Esophagus squamous epithelium (tissue), 5 donors: Measurements from ENCODE around the gene ZC3H13. TPM values are rescaled to one million over a fixed set of nuclear protein-coding genes. Genes with fewer than 3 reads are reported as not detected.

Experiments
- DNase-seq: peaks from one replicate; lab custom pipeline; 2025; lab: John Stamatoyannopoulos, UW
- H3K27ac ChIP-seq, 4 donors: fragments of 200-600 bp; sonication (generic); one replicate each; pipeline ENCODE4 v1.5.1; 2016 to 2019; ENCODE audit warnings: mild to moderate bottlenecking in 1 of 4
- H3K27me3 ChIP-seq, 4 donors: fragments of 200-600 bp; sonication (generic); 1 replicate in 3 of 4; 2 replicates in 1 of 4; pipeline versions ENCODE4 v1.5.1 to v1.6.0; 2017 to 2021; ENCODE audit warnings: antibody characterized with exemption in 1 of 4
- H3K36me3 ChIP-seq, 3 donors: fragments of 200-600 bp; sonication (generic); one replicate each; pipeline ENCODE4 v1.5.1; 2016 to 2019
- H3K4me1 ChIP-seq, 3 donors: fragments of 200-600 bp; sonication (generic); one replicate each; pipeline ENCODE4 v1.5.1; 2017 to 2019
- H3K4me3 ChIP-seq, 4 donors: fragments of 200-600 bp; sonication (generic); 1 replicate in 3 of 4; 2 replicates in 1 of 4; pipeline ENCODE4 v1.5.1; 2016 to 2019; ENCODE audit warnings: mild to moderate bottlenecking in 2 of 4, moderate library complexity in 1 of 4
- H3K9me3 ChIP-seq, 3 donors: fragments of 200-600 bp; sonication (generic); one replicate each; pipeline ENCODE4 v1.5.1; 2016 to 2019
- CTCF ChIP-seq, 6 experiments: fragments of 450-650 bp in 4 of 6; fragments of 200-600 bp in 2 of 6; sonication (generic) in 2 of 6; IDR thresholded peaks; one replicate each; pipeline ENCODE4 v1.5.1; 2016 to 2019; ENCODE audit warnings: antibody characterized with exemption in 6 of 6, mild to moderate bottlenecking in 4 of 6, moderate library complexity in 4 of 6
- POLR2A ChIP-seq, 4 donors: fragments of 450-650 bp; IDR thresholded peaks; one replicate each; pipeline ENCODE4 v1.6.1; 2017; ENCODE audit warnings: antibody characterized with exemption in 4 of 4, mild to moderate bottlenecking in 4 of 4, moderate library complexity in 3 of 4
- WGBS, 2 donors: methylation state at CpG; one replicate each; pipeline ENCODE4 v1.1.5; 2018; 5-methylcytosine and 5-hydroxymethylcytosine counted together
- intact Hi-C: fragments of 100-400 bp; cut with DNase I; formaldehyde crosslinking; loops from one replicate; pipeline ENCODE4 v1.15.0; 2022
- total RNA-seq, 4 donors: library from RNA; depleted of rRNA; stranded (reverse); fragments of >200 nt; gene quantifications; one replicate each; pipeline ENCODE4 v1.1.0, GENCODE V29; 2016
- donor health status: DM: yes; HTN: yes; CAD: no.

Gene ZC3H13
- total RNA-seq: 10 to 100 TPM; 12.4 to 28.8 (median 15.3) TPM

- no peaks in the 10 kb centered on the region for H3K36me3 ChIP-seq
- 1% methylated on average over 37 to 38 of the region's 57 CpGs for WGBS, 2 donors
- H3K27ac ChIP-seq: peak within 1 kb of the TSS; percentile 90 to 98 (median 95)
- TF ChIP-seq POLR2A (IDR thresholded peaks at IDR 0.05) (peak in 3 of 4 donors; percentile 31 to 61 (median 40)), CTCF (IDR thresholded peaks at IDR 0.05) (peak; percentile 27 to 65 (median 52))
- peaks cover 0 to 15% (median 0%) of the 10 kb centered on the region in 4 donors for H3K27me3 ChIP-seq
- peak within 1 kb of the TSS; percentile 74 to 98 (median 88) for H3K4me3 ChIP-seq
- H3K9me3 ChIP-seq: no peaks in the 10 kb centered on the region
- H3K4me1 ChIP-seq: peaks cover 6 to 39% (median 14%) of the 10 kb centered on the region in 3 donors
- DNase-seq: peak; percentile 72
- intact Hi-C loops: no loop called here
Measured at GRCh38 chr13:46052319-46053161, at the start of gene ZC3H13. TSS of gene ZC3H13 (minus strand) at chr13:46052746. CDS start at chr13:46045507, 7,239 bp downstream.

DNA sequence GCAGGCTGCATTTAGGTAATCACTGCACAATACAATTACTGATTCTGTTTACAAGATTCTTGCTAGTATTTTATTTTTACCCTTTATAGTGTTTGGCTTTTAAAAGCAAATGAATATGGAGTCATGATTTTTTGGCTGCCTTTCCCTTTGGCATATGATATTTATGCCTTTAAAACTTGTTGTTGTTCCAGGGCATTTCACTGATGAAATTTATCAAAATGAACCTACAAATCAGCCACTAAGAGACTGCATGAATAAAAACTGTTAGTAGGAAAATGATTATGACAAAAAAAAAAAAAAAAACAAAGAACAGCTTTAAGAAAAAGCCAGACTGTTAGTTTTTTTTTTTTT, 49.7 kb upstream of the ZC3H13 start:
- TF ChIP-seq CTCF (IDR thresholded peaks at IDR 0.05): no peak
- TF ChIP-seq POLR2A (IDR thresholded peaks at IDR 0.05): no peak
- Histone ChIP-seq H3K4me3 (no peak overlapping the region), H3K27me3 (no peaks in the 10 kb centered on the region), H3K4me1 (no peaks in the 10 kb centered on the region), H3K36me3 (no peaks in the 10 kb centered on the region), H3K9me3 (no peaks in the 10 kb centered on the region), H3K27ac (no peak overlapping the region)
- DNase-seq: no peak
- intact Hi-C loops: no loop called here

- 62 to 71% methylated on average over 8 of the region's 8 CpGs for WGBS, 2 donors
- Histone ChIP-seq H3K9me3 (no peaks in the 10 kb centered on the region), H3K36me3 (no peaks in the 10 kb centered on the region), H3K27me3 (no peaks in the 10 kb centered on the region), H3K4me1 (no peaks in the 10 kb centered on the region), H3K27ac (no peak overlapping the region), H3K4me3 (no peak overlapping the region)
- intact Hi-C loops: no loop called here
- TF ChIP-seq CTCF (IDR thresholded peaks at IDR 0.05): no peak
- TF ChIP-seq POLR2A (IDR thresholded peaks at IDR 0.05): no peak
- DNase-seq: no peak
Measured at GRCh38 chr13:46101484-46102254, 49.1 kb upstream of the ZC3H13 start.

GRCh38 chr13:46101002-46101401, 48.5 kb upstream of the ZC3H13 start:
- 73 to 77% methylated on average over 4 of the region's 4 CpGs for WGBS, 2 donors
- Histone ChIP-seq H3K36me3 (no peaks in the 10 kb centered on the region), H3K4me1 (no peaks in the 10 kb centered on the region), H3K4me3 (no peak overlapping the region), H3K9me3 (no peaks in the 10 kb centered on the region), H3K27me3 (no peaks in the 10 kb centered on the region), H3K27ac (no peak overlapping the region)
- intact Hi-C loops: no loop called here
- TF ChIP-seq CTCF (IDR thresholded peaks at IDR 0.05) (no peak), POLR2A (IDR thresholded peaks at IDR 0.05) (no peak)
- DNase-seq: no peak
